Activated gamma-delta T cell (primary cell): Measurements from ENCODE around the gene FOXRED1.
"Not testable (repeated sequence)": the region's sequence is repeated elsewhere in the genome, so short reads cannot be mapped to it uniquely, and the experiment has no call there.

Source experiments
- DNase-seq: peaks from one replicate; lab custom pipeline; 2025; lab: John Stamatoyannopoulos, UW
- total RNA-seq, 2 donors: gene quantifications; one replicate each; lab custom pipeline; 2026; lab: John Stamatoyannopoulos, UW

Gene FOXRED1
- total RNA-seq: 19.5 to 23.2 reads per million in 2 donors

DNA sequence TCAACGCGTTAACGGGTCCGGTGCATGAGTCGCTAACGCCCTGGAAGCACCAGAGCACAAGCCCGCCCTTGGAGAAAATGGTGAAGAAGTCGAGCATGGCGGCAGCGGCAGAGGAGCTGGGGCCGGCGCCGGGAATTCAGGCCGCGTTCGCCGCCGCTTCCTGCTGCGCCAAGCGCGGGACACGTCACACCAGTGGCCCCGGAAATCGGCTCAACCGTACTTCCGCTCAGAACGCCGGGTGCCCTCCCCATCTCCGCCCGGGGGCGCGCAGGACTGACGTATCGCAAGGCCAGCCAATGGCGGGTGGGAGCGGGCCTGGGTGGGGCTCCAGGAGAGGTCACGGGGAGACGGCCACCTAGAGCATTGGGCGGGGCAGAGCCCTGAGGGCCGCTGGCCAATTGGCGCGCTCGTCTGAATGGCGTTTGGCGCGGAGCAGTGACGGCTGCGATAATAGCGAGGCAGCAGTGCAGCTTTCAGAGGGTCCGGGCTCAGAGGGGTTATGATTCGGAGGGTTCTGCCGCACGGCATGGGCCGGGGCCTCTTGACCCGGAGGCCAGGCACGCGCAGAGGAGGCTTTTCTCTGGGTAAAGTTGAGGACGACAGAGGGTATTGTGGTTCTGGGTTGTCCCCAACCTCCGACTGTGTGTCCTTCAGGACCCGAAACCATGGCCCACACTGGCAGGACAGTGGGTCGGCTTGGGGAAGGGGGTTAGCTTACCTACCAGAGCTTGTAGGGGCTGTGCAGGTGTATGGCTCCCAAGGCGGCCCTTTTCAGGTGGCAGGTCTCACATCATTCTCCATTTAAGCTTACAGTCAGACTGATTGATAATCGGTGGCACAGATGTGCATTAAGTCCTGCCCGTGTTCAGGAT, at the start of gene FOXRED1, which contains the start of gene SRPRA:
FOXRED1 (plus strand) TSS at position 447 of the 872 bp plus-strand sequence; CDS start at position 500, 53 bp downstream.
SRPRA (minus strand) TSS at position 188 of the 872 bp plus-strand sequence; CDS start at position 97, 91 bp downstream.
- DNase-seq: peak; percentile 99

DNA sequence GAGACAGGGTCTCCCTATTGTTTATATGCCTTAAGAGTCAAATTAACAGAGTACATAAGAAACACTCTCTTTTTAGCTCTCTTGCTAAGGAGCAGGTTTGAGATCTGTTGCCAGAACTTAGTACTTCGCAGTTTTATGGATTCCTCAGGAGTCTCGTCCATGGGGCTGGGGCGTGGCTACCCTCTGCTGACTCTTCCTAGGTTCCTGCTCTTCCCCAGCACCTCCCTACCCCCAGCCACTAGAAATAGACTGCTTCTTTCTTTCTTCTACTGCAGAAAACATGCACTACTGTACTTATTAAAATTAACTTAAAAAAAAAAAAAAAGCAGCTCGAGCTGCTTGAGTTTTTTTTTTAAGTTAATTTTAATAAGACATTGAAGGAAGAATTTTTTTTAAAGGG, 49.4 kb upstream of the FOXRED1 start:
- DNase-seq: no peak

DNA sequence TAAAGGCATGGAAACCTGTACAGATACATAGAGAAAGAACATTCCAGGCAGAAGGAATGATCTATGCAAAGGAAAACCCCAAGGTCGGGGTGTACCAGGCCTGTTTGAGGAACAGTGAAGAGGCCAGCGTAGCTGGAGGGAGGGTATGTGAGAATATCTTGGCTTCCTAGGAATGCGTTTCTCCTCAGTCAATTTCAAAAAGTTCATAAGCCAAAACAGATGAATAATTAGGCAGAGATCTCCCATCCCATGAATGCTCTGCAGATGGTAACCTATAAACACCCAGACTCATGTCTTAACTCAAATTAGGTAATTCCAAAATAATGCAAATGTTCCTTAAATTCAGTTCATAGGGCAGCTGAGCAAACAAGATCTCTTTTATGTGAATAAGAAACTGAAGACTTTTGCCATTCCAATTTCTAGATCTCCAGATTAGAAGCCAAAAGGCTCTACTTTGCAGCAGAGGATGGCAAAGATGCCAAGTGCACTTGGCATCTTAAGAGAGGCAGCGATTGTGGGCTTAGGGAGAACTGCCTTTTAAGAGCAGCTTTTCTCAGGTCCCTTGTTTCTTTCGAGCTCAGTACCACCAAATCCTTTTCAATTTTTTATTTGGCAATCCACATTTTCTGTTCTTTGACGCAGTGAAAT, 44.2 kb upstream of the FOXRED1 start:
- DNase-seq: no peak

DNA sequence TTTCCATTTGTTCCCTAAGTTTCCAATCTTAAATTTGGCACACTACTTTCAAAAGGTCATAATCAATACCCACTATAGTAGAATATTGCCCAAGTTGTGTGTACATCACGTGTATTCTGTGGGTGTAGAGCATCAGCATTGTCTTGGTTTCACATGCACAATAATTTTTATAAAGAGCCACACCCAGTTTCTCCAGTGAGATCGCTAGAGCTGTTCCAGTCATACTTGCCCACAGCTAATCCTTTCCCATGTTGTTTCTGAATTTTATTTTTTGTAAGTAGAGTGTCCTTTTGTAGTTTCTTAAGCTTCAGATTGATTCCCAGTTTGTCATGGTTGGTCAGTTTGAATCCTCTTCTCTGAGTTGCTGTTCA, 43.7 kb upstream of the FOXRED1 start:
- no peak for DNase-seq

DNA sequence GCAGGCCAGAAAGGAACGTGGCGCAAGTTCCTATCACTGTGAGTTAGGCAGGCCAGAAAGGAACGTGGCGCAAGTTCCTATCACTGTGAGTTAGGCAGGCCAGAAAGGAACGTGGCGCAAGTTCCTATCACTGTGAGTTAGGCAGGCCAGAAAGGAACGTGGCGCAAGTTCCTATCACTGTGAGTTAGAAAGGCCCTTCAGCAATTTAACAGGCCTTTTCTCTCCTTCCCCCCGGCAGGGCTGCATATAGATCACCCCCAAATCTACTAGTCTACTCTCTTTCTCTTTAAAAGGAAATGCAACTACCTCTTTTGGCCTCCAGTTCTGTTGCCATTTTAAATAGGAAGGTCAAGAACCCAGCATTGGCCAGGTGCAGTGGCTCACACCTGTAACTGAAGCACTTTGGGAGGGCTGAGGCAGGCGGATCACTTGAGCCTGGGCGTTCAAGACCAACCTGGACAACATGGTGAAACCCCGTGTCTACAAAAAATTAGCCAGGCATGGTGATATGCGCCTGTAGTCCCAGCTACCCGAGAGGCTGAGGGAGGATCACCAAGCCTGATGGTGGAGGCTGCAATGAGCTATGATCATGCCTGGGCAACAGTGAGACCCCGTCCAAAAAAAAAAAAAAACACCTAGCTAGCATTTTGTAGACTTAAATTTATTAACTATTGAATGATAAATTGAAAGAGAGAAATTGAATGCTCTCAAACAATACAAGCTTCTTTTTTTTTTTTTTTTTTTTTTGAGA, 42.4 kb upstream of the FOXRED1 start:
- DNase-seq: no peak

DNA sequence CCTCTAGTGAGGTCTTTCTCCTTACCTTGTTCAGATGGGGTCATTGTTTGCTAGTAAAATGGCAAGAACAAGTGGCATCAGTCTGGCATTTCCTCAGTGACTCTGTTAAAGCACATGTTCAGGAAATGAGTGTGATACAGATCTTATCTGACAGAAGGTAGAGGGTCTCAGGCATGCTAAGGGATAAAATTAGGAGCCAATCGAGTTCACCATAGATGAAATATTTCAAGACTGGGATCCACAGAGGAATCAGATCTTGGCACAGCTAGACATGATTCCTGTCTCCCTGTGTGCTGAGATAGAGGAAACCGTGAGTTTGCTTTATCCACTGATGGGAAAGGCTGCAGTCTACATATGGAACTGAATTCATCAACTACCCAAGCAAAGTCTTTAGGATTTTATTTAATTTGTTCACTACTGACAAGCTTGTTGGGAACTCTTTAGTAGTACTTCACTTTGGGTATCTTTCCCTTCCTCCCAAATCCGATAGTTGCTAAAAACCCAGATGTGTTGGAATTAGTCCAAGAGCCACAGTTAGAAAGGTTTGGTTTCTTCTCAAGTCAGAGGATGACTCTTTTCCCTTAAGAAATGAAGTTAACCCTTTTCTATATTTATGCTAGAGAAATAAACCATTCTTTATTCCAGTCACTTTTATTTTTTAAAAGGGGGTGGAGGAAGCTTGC, 39.0 kb upstream of the FOXRED1 start:
- no peak for DNase-seq

DNA sequence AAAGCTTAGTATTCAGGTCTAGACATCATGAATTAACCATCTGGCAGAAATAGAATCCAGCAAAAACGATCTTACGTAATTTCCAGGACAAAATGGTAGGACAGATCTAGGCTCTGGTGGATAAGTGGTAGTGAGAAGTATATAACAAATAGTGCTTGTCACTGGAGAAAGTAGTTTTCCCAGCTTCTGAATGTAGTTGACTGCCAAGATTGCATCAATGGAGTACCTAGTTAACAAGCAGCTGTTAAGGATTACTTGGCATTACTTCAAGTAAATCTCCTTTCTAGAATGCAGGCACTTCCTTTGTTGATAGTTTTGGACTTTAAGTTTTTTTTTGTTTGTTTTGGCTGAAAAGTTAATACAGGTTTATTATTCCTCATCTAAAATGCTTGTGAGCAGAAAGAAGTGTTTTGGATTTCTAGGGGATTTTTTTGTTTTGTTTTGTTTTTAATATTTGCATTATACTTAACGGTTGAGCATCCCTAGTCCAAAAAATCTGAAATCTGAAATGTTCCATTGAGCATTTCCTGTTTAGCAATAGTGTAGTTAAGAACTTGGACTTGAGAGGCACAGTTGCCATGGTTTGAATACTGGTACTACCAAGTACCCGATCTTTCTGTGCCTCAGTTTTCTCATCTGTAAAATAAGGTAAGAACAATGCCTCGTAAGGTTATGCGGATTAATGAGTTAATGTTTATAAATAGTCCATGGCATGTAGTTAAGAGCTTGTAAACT, 37.1 kb upstream of the FOXRED1 start:
- DNase-seq: no peak

DNA sequence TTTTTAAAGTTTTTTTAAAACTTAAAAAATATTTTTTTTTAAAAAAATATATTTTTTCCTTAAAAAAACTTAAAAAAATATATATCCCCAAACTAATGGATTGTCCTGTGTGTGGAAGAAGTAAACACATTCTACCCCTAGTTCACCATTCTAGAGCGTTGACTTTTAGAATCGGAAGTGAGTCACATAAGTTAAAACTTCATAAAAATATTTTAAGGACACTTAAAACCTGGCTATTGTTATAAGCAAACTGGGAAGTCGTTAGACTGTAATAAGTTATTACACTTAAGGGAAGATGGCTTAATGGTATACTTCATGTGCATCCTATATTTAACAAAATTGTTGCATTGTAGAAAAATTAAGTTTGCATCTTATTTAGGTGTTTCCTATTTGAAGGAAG, 36.3 kb upstream of the FOXRED1 start:
- no peak for DNase-seq

DNA sequence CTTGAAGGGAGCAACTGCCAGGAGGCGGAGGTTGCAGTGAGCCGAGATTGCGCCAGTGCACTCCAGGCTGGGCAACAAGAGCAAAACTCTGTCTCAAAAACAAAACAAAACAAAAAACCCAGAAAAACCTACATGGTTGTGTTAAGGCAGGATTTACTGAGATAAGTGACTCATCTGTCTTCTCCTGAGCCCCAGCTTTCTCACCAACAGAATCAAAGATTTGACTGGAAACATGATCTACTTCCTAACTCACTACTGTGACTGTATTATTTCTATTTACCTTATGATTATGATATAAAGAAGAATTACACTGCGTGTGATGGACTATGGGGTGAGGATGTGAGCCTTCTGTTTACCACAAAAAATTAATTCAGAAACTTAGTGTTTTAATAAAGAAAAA, 35.6 kb upstream of the FOXRED1 start:
- no peak for DNase-seq

DNA sequence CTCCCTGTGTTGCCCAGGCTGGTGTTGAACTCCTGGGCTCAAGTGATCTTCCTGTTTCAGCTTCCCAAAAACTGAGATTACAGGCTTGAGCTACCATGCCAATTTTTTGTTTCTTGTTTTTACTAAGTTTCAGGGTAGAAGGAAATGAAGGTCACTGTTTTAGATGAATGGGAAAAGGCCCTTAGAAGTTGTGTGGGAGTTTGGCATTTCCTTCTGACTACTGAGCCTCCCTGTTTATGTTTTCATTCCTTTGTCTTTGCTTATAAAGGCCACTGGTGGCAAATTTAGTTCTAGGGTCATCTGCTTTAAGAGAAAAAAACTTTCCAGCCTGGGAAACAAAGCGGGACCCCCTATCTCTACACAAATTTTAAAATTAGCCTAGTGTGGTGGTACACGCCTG, 22.3 kb upstream of the FOXRED1 start:
- DNase-seq: no peak

DNA sequence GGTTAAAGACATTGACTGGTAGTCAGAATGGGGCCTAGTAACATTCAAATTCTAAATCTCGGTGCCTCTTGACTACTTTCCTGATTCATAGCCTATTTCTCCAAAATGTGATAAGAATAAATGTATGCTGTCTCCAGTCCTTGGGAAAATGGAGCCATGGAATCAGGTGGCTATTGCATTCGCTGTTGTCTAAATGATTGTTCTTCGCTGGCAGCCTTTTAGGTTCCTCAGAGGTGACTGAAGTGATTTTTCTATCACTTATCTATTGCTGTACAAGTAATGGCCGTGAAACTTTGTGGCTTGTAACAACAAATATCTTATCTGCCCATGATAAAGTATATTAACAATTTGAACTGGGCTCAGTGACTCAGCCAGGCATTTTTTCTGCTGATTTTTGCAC, 15.7 kb upstream of the FOXRED1 start:
- no peak for DNase-seq

DNA sequence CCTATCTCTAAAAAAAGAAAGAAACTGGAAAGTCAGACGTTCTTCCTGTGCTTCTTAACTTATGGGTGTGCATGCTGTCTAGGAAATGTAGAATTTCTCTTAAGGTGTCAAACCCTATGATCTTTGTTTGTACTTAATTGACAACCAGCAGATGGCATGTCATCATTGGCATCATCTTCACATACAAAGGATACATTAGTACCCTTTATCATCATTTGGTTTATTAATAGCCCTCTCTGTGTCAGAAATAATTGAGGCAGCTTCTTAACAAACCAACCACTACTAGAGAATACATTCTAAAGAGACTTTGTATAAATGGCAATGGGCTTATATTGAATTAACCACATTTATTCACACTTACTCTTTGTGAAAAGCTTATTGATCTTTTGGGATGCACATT, 14.1 kb upstream of the FOXRED1 start:
- DNase-seq: no peak

DNA sequence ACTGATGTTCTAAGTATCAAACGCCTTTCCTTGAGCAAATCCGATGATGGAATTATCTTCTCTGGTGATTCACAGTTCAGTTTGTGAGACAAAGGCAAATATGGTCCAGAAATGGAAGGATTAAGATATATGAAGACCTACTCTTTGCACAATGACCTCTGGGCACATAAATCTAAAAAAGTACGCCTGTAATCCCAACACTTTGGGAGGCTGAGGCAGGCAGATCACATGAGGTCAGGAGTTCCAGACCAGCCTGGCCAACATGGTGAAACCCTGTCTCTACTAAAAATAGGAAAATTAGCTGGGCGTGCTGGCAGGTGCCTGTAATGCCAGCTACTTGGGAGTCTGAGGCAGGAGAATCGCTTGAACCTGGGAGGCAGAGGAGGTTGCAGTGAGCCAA, 13.4 kb upstream of the FOXRED1 start:
- DNase-seq: not testable (repeated sequence)

DNA sequence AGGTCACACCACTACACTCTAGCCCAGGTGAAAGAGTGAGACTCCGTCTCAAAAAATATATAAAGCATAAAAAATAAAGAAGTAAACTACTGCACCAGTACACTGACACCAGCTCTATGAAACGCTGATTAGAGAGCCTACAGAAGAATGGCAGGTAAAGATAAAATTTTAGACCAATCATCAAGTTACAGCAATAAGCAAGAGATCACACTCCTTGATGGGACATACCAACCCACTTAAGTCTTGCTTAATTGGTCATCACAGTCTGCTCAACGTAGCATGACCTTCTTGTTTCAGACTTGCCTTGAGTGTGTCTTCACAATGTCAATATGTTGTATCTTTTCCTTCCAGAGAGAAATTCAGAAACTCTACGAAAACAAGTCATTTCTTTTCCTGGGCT, 12.7 kb upstream of the FOXRED1 start:
- DNase-seq: no peak

DNA sequence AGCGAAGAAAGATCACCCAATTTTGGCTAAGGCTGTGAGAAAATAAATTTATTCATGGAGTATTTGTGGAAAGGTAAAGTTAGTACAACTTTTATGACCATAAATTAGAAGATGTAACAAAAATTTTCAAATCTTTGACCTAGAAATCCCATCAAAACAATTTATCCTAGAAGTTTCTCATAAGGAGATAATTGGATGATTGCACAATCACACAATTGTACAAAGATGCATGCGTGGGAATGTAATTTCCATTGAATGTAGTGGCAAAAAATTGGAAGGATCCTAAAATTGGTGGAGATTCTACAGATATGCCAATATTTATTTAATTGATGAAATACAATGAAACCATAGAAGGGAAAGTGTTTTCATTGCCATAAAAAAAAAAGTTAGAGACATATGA, 11.8 kb upstream of the FOXRED1 start:
- no peak for DNase-seq

DNA sequence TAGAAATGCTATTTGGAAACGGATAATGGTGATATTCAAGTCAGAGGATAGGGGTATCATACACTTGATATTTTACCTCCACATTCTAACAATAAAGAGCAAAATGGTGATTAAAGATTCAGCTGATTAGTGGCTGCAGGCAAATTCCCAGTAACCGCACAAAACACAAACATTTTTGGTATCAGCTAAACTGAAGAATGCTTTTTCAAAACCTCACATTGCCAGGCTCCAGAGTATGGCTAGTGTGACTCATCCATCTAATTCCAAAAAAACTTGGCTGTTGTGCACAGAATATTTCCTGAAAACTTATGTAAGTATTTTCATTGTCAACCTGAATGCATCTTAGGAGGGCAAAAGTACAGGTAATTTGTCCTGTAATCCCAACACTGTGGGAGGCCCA, 11.2 kb upstream of the FOXRED1 start:
- DNase-seq: no peak

DNA sequence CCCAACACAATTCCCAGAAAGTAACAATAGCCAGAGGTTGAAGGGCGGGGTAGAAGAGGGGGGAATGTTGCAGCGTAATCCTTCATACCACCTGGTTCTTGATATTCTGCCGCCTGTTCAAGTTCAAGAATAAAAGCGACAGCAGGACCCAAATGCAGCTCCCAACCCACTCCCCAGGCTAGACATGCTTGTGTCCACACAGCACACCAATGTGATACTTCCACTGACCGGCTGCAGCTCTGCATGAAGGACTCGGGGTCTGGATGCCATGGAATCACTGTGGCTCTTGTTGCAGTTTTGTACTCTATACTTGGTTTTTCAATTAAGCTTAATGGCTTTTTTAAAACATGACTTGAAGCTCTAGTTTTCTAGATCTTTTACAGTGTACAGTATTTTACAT, 6.7 kb upstream of the FOXRED1 start:
- DNase-seq: no peak

DNA sequence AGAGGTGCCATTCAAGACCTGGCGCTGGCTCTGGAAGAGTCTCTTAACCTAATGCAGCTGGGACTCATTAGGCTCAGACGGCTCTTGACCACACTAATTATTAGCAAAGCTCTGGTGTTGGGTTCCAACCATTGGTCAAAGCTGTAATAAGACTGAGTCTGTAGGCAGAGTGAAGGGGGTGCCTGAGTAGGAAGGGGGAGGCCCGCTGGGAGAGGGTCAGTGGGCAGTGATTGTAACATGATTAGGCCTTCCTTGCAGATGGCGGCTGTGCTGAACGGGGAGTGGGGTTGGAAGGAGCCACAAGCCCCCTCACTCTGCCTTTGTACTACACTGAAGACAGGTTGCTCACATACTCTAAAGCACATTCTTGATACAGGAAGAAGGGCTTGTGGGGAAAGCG, 5.5 kb upstream of the FOXRED1 start:
- DNase-seq: no peak

DNA sequence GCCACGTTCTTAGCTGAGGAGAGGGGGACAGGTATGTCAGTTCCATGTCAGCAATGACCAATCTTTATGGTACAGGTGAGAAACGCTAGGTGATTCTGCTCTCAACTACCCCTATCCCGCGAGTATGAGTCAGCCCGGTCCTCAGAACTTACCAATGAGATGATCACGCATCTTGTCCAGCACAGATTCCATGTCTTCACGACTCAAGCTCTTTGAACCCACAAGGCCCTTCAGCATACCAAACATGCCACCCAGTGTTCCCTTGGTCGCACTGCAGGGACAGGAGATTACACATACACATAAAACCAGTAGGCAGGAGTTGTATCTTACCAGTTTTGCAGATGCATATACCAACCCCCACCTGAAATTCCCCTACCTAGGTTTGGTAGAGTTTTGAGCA, 3.1 kb upstream of the FOXRED1 start:
- DNase-seq: no peak

DNA sequence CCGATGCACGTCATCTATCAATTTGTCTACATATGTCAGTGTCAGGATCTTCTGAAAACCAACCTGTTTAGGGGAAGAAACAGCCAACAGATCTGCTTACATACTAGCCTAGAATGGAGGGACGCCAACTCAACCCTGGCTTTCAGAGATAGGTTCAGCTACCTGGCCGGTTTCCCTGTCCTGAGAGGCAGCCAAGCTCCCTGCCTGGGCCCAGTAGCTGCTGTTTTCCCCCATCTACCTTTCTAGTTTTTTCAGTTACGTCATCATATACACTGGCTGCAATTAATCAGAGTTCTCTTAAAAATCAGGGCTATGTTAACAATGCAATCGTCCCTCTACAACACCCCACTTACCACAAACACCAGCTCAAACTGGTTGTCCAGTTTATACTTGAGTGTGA, 1.3 kb upstream of the FOXRED1 start:
- no peak for DNase-seq

DNA sequence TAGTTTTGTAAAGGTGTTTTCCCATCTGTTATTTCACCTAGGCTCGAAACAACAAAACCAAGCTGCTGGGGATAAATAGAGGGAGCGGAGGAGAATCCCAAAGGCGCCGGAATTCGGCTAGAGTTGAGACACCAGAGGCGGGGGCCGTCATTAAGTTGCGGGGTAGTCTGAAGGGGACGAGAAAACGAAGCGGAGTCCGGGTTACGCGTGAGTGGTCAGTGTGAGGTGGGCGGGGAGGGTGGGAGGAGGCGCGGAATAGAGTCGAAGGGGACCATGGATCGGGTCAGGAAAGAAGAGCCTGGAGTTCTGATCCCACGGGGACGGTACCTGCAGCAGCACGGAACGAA, 620 bp upstream of the FOXRED1 start:
- no peak for DNase-seq
